Peyer's patch (tissue), 4 donors: ENCODE results near the gene MOSPD2.

ENCODE experiments used
- POLR2A ChIP-seq, 2 donors: fragments of 450-650 bp; IDR thresholded peaks; one replicate each; pipeline ENCODE4 v1.5.1; 2017; ENCODE audit warnings: antibody characterized with exemption in 2 of 2, mild to moderate bottlenecking in 2 of 2, moderate library complexity in 2 of 2
- TF ChIP-seq, protein P1 (sequence below), 6 experiments: fragments of 450-650 bp in 4 of 6; fragments of 200-600 bp in 2 of 6; sonication (generic) in 1 of 6; IDR thresholded peaks; one replicate each; pipeline ENCODE4 v1.5.1; 2017 to 2019; ENCODE audit warnings: antibody characterized with exemption in 6 of 6, mild to moderate bottlenecking in 3 of 6, moderate library complexity in 1 of 6

- TF ChIP-seq, protein P1, sequence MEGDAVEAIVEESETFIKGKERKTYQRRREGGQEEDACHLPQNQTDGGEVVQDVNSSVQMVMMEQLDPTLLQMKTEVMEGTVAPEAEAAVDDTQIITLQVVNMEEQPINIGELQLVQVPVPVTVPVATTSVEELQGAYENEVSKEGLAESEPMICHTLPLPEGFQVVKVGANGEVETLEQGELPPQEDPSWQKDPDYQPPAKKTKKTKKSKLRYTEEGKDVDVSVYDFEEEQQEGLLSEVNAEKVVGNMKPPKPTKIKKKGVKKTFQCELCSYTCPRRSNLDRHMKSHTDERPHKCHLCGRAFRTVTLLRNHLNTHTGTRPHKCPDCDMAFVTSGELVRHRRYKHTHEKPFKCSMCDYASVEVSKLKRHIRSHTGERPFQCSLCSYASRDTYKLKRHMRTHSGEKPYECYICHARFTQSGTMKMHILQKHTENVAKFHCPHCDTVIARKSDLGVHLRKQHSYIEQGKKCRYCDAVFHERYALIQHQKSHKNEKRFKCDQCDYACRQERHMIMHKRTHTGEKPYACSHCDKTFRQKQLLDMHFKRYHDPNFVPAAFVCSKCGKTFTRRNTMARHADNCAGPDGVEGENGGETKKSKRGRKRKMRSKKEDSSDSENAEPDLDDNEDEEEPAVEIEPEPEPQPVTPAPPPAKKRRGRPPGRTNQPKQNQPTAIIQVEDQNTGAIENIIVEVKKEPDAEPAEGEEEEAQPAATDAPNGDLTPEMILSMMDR (IDR thresholded peaks at IDR 0.05), result no peak
- no peak for TF ChIP-seq POLR2A (IDR thresholded peaks at IDR 0.05)
Measured at GRCh38 chrX:14948691-14949090, 75.5 kb downstream of the MOSPD2 start.
